IMR-90 (cell line): ENCODE results near the gene FAM204A. TPM values are rescaled to one million over a fixed set of nuclear protein-coding genes. Genes with fewer than 3 reads are reported as not detected.

Source experiments
- ATAC-seq: fragments of 200-7000 bp; cut with Tn5 transposase; 2 replicates; pipeline ENCODE4 v1.9.1; 2020; ENCODE audit warnings: low read depth, mild to moderate bottlenecking, moderate library complexity
- BruUV-seq: library from RNA; stranded (reverse); fragments of 400-500 nt; replicated peaks from 2 replicates; lab custom pipeline; 2021; lab: Mats Ljungman, UMichigan
- CTCF ChIA-PET: fragments of 300-600 bp; formaldehyde crosslinking; extraction: SDS; loops from one replicate; lab custom pipeline; 2021; ENCODE audit warnings: antibody characterized with exemption; lab: Yijun Ruan, JAX
- POLR2A ChIA-PET: fragments of 300-600 bp; sonication (Branson Sonifier 250); formaldehyde crosslinking; loops from one replicate; lab custom pipeline; 2022; ENCODE audit warnings: antibody characterized with exemption; ENCODE audit not compliant: unreplicated experiment; lab: Charles Lee
- DNase-seq: peaks from one replicate; pipeline ENCODE4 v3.0.0; 2013
- H2AFZ ChIP-seq: replicated peaks from 2 replicates; pipeline ENCODE3; 2013; ENCODE audit warnings: low read length, mild to moderate bottlenecking; ENCODE audit not compliant: poor library complexity
- H2AK5ac ChIP-seq: 2 replicates; pipeline ENCODE4 v1.6.1; 2013; ENCODE audit warnings: low read depth, low read length, inconsistent platforms
- H2AK9ac ChIP-seq: replicated peaks from 2 replicates; pipeline ENCODE3; 2013; ENCODE audit warnings: mild to moderate bottlenecking, low read depth, low read length, moderate library complexity; ENCODE audit not compliant: poor library complexity
- H2BK120ac ChIP-seq: 2 replicates; pipeline ENCODE4 v1.6.1; 2013; ENCODE audit warnings: low read depth, low read length, inconsistent platforms
- H2BK15ac ChIP-seq: 3 replicates; pipeline ENCODE4 v1.6.1; 2013; ENCODE audit warnings: low read depth, low read length, inconsistent platforms
- H2BK20ac ChIP-seq: 2 replicates; pipeline ENCODE4 v1.6.1; 2013; ENCODE audit warnings: low read depth, mild to moderate bottlenecking, inconsistent platforms, low read length, moderate library complexity
- H2BK5ac ChIP-seq: 2 replicates; pipeline ENCODE4 v1.6.1; 2013; ENCODE audit warnings: mild to moderate bottlenecking, low read depth, low read length, inconsistent platforms; ENCODE audit not compliant: poor library complexity, severe bottlenecking
- H3K14ac ChIP-seq: replicated peaks from 2 replicates; pipeline ENCODE4 v1.6.1; 2013; ENCODE audit warnings: low read depth, low read length, inconsistent platforms
- H3K18ac ChIP-seq: 2 replicates; pipeline ENCODE4 v1.6.1; 2013; ENCODE audit warnings: low read depth, low read length, control low read depth
- H3K23ac ChIP-seq: 2 replicates; pipeline ENCODE4 v1.6.1; 2013; ENCODE audit warnings: low read depth, low read length, inconsistent platforms
- H3K27ac ChIP-seq: 2 replicates; pipeline ENCODE4 v1.5.1; 2013; ENCODE audit warnings: mild to moderate bottlenecking, control low read depth, low read length; ENCODE audit not compliant: insufficient read depth
- H3K27me3 ChIP-seq: 2 replicates; pipeline ENCODE4 v1.6.1; 2013; ENCODE audit warnings: low read length; ENCODE audit not compliant: control insufficient read depth, insufficient read depth
- H3K36me3 ChIP-seq: 2 replicates; pipeline ENCODE4 v1.6.1; 2013; ENCODE audit warnings: low read length, mixed read lengths; ENCODE audit not compliant: control insufficient read depth, insufficient read depth
- H3K4ac ChIP-seq: 2 replicates; pipeline ENCODE4 v1.6.1; 2013; ENCODE audit warnings: low read depth, low read length, inconsistent platforms
- H3K4me1 ChIP-seq: 2 replicates; pipeline ENCODE4 v1.6.1; 2013; ENCODE audit warnings: low read length, mixed read lengths; ENCODE audit not compliant: control insufficient read depth, insufficient read depth
- H3K4me2 ChIP-seq: 2 replicates; pipeline ENCODE4 v1.6.1; 2013; ENCODE audit warnings: low read depth, mild to moderate bottlenecking, control low read depth, low read length, moderate library complexity
- H3K4me3 ChIP-seq: 2 replicates; pipeline ENCODE4 v1.5.1; 2013; ENCODE audit warnings: low read depth, mild to moderate bottlenecking, control low read depth, low read length, moderate library complexity; ENCODE audit not compliant: insufficient read depth
- H3K56ac ChIP-seq: 2 replicates; pipeline ENCODE4 v1.6.1; 2013; ENCODE audit warnings: low read length, inconsistent platforms; ENCODE audit not compliant: insufficient read depth; ENCODE audit errors: extremely low read depth
- H3K79me1 ChIP-seq, 2 experiments: 2 replicates each; pipeline ENCODE4 v1.6.1; 2013; ENCODE audit warnings: low read length in 2 of 2, inconsistent platforms in 1 of 2, low read depth in 1 of 2
- H3K9ac ChIP-seq: 2 replicates; pipeline ENCODE4 v1.6.1; 2013; ENCODE audit warnings: low read depth, low read length, control low read depth
- H3K9me1 ChIP-seq: 2 replicates; pipeline ENCODE4 v1.6.1; 2013; ENCODE audit warnings: low read length, inconsistent platforms; ENCODE audit not compliant: insufficient read depth
- H3K9me3 ChIP-seq: 2 replicates; pipeline ENCODE4 v1.6.1; 2013; ENCODE audit warnings: low read length; ENCODE audit not compliant: control insufficient read depth, insufficient read depth
- H4K20me1 ChIP-seq: 2 replicates; pipeline ENCODE4 v1.6.1; 2013; ENCODE audit warnings: low read length, inconsistent platforms; ENCODE audit not compliant: insufficient read depth
- H4K5ac ChIP-seq: 2 replicates; pipeline ENCODE4 v1.6.1; 2013; ENCODE audit warnings: mild to moderate bottlenecking, low read depth, low read length, control low read depth
- H4K8ac ChIP-seq, 2 experiments: 2 replicates each; pipeline ENCODE4 v1.6.1; 2013; ENCODE audit warnings: low read depth in 2 of 2, low read length in 2 of 2, control low read depth in 1 of 2, inconsistent platforms in 1 of 2
- H4K91ac ChIP-seq: 2 replicates; pipeline ENCODE4 v1.6.1; 2013; ENCODE audit warnings: low read depth, low read length, inconsistent platforms; ENCODE audit not compliant: insufficient read depth
- POLR2A ChIP-seq: IDR thresholded peaks from 2 replicates; pipeline ENCODE4 v1.6.1; 2012; ENCODE audit warnings: mild to moderate bottlenecking, low read depth, low read length
- dilution Hi-C: fragments of 300-500 bp; cut with HindIII; formaldehyde crosslinking; loops from one replicate; pipeline ENCODE4 v1.14.3; 2018; ENCODE audit warnings: low sequenced_read_pairs; ENCODE audit not compliant: unreplicated experiment
- in situ Hi-C: fragments of 300-500 bp; cut with MboI; formaldehyde crosslinking; loops from 3 replicates; pipeline ENCODE4 v1.14.3; 2019; ENCODE audit warnings: low sequenced_read_pairs, inconsistent platforms, mixed read lengths
- intact Hi-C: fragments of 100-400 bp; cut with micrococcal nuclease; formaldehyde crosslinking; loops from 2 replicates; pipeline ENCODE4 v1.10.0; 2022
- polyA plus RNA-seq, 3 experiments: library from polyadenylated mRNA; depleted of rRNA; stranded (reverse); fragments of >200 nt; gene quantifications; 2 replicates each; pipeline ENCODE4 v1.2.3, GENCODE V29; 2012; ENCODE audit warnings: low replicate concordance in 1 of 3
- total RNA-seq: library from RNA; depleted of rRNA; stranded (reverse); fragments of >200 nt; gene quantifications from 2 replicates; pipeline ENCODE4 v1.2.3, GENCODE V29; 2012

FAM204A gene
- total and polyA plus RNA-seq, 2 of the 4 experiments (the other 2 are of a cell fraction) = 23.6 to 54.3 TPM

GRCh38 chr10:118365702-118366101 is 23.6 kb upstream of the FAM204A start:
- in situ Hi-C loops = no loop called here
- no peak overlapping the region for H3K27ac ChIP-seq
- intact Hi-C loops = no loop called here
- H2AK9ac ChIP-seq = no peak overlapping the region
- H2BK15ac ChIP-seq = no peak overlapping the region
- H3K56ac ChIP-seq = no peak overlapping the region
- H3K23ac ChIP-seq = no peak overlapping the region
- no peak overlapping the region for H2BK5ac ChIP-seq
- H4K20me1 ChIP-seq = no peaks in the 10 kb centered on the region
- no peaks in the 10 kb centered on the region for H3K9me3 ChIP-seq
- CTCF ChIA-PET = interaction anchor here (0.7 kb wide), 1 partner anchor 339 kb away, joined by 4 read pairs; no protein-coding TSS in a partner anchor
- no peak overlapping the region for H4K5ac ChIP-seq
- DNase-seq (no peak), ATAC-seq (no peak)
- no peak overlapping the region for H2BK120ac ChIP-seq
- H3K79me1 ChIP-seq = no peaks in the 10 kb centered on the region
- no peak overlapping the region for H2AFZ ChIP-seq
- no TSS peak for BruUV-seq
- H3K4me2 ChIP-seq = no peak overlapping the region
- TF ChIP-seq POLR2A = no peak
- H3K4me3 ChIP-seq = no peak overlapping the region
- POLR2A ChIA-PET = no interaction called here
- H3K4me1 ChIP-seq = no peaks in the 10 kb centered on the region
- no peaks in the 10 kb centered on the region for H3K36me3 ChIP-seq
- H3K18ac ChIP-seq = no peak overlapping the region
- H3K4ac ChIP-seq = no peak overlapping the region
- no peak overlapping the region for H2AK5ac ChIP-seq
- no peak overlapping the region for H3K14ac ChIP-seq
- H3K27me3 ChIP-seq = no peaks in the 10 kb centered on the region; the same call in 1 of the 2 replicates
- no peaks in the 10 kb centered on the region for H3K9me1 ChIP-seq
- no peak overlapping the region for H4K91ac ChIP-seq
- dilution Hi-C loops = no loop called here
- no peak overlapping the region for H4K8ac ChIP-seq
- H3K9ac ChIP-seq = no peak overlapping the region
- H2BK20ac ChIP-seq = no peak overlapping the region
